Non-pigmented ciliary epithelial cell (primary cell): ENCODE results near the gene VAMP2.

Experiments used
- DNase-seq: peaks from one replicate; pipeline ENCODE4 v3.0.0-alpha.2; 2010; ENCODE audit warnings: low read depth

Gene VAMP2

GRCh38 chr17:8122924-8123694 is 39.6 kb downstream of the VAMP2 start:
- DNase-seq, result no peak

GRCh38 chr17:8122422-8122923 is 40.3 kb downstream of the VAMP2 start:
- DNase-seq, result no peak

- DNase-seq, result no peak
Measured at GRCh38 chr17:8121681-8122421, 40.9 kb downstream of the VAMP2 start.

GRCh38 chr17:8121407-8121680 is 41.4 kb downstream of the VAMP2 start:
- no peak for DNase-seq

GRCh38 chr17:8120520-8121406 is 42.0 kb downstream of the VAMP2 start:
- no peak for DNase-seq

- DNase-seq, result peak; percentile 80
Measured at GRCh38 chr17:8119581-8120519, 42.9 kb downstream of the VAMP2 start.

- no peak for DNase-seq
Measured at GRCh38 chr17:8118769-8119580, 43.8 kb downstream of the VAMP2 start.

- DNase-seq, result no peak
Measured at GRCh38 chr17:8117980-8118768, 44.6 kb downstream of the VAMP2 start, which contains the start of gene ALOXE3. ALOXE3 (minus strand) TSS chr17:8118514; CDS start chr17:8117990, 524 bp downstream.

- no peak for DNase-seq
Measured at GRCh38 chr17:8117367-8117979, 45.3 kb downstream of the VAMP2 start.

GRCh38 chr17:8116776-8117175 is 46.0 kb downstream of the VAMP2 start:
- no peak for DNase-seq

- DNase-seq, result no peak
Measured at GRCh38 chr17:8110907-8111306, 51.8 kb downstream of the VAMP2 start.

GRCh38 chr17:8110456-8110804 is 52.3 kb downstream of the VAMP2 start:
- DNase-seq, result no peak

GRCh38 chr17:8109661-8110455 is 52.9 kb downstream of the VAMP2 start:
- no peak for DNase-seq
